HL-60 (cell line): ENCODE results near the gene AGO4.

Experiments used
- CTCF ChIP-seq: IDR thresholded peaks from one replicate; pipeline ENCODE4 v1.5.1; 2011; ENCODE audit warnings: low read length, control low read depth, inconsistent platforms; ENCODE audit not compliant: insufficient read depth
- REST ChIP-seq: IDR thresholded peaks from 2 replicates; pipeline ENCODE4 v1.6.1; 2012; ENCODE audit warnings: low read depth; ENCODE audit not compliant: insufficient replicate concordance

- no peak for TF ChIP-seq REST
- TF ChIP-seq CTCF = no peak
Measured at GRCh38 chr1:35836734-35837133, 28.9 kb downstream of the AGO4 start.
